MM.1S (cell line): ENCODE results near the gene PNLIPRP1.

ENCODE experiments used
- CTCF ChIP-seq: fragments of 300-600 bp; sonication (generic); IDR thresholded peaks from 2 replicates; pipeline ENCODE4 v1.5.1; 2016; ENCODE audit warnings: antibody characterized with exemption, low read length, mixed read lengths
- EZH2phosphoT487 ChIP-seq: fragments of 300-600 bp; sonication (generic); IDR thresholded peaks from 2 replicates; pipeline ENCODE4 v1.6.1; 2018; ENCODE audit warnings: antibody characterized with exemption, low read length

GRCh38 chr10:116598329-116598728 lies 7.6 kb downstream of the PNLIPRP1 start:
- TF ChIP-seq CTCF = no peak
- no peak for TF ChIP-seq EZH2phosphoT487
